HCT116 (cell line): ENCODE measurements around the gene ANO9.

Experiments
- CTCF ChIP-seq, 3 experiments: fragments of 200-600 bp in 1 of 3; sonication (generic) in 1 of 3; IDR thresholded peaks in 2 of 3; conservative IDR thresholded peaks in 1 of 3; 2 replicates each; pipeline ENCODE4 v1.5.1; 2012 to 2017; ENCODE audit warnings: low read depth in 2 of 3, low read length in 2 of 3, antibody characterized with exemption in 1 of 3, borderline replicate concordance in 1 of 3, control low read depth in 1 of 3, mild to moderate bottlenecking in 1 of 3, mixed read lengths in 1 of 3, mixed run types in 1 of 3, moderate library complexity in 1 of 3; ENCODE audit not compliant: insufficient read depth in 1 of 3
- EZH2 ChIP-seq: fragments of 200-600 bp; sonication (generic); IDR thresholded peaks from 2 replicates; pipeline ENCODE4 v1.6.1; 2017; ENCODE audit warnings: antibody characterized with exemption, mixed run types
- POLR2A ChIP-seq: IDR thresholded peaks from 2 replicates; pipeline ENCODE4 v1.7.0; 2011; ENCODE audit warnings: borderline replicate concordance; ENCODE audit not compliant: insufficient read depth, insufficient read length; ENCODE audit errors: extremely low read depth
- REST ChIP-seq: IDR thresholded peaks from 2 replicates; pipeline ENCODE4 v1.6.1; 2012; ENCODE audit warnings: low read depth
- SRF ChIP-seq: IDR thresholded peaks from 2 replicates; pipeline ENCODE4 v1.6.1; 2012; ENCODE audit warnings: low read depth
- TCF7L2 ChIP-seq: IDR thresholded peaks from 2 replicates; pipeline ENCODE4 v1.7.0; 2011; ENCODE audit warnings: borderline replicate concordance, inconsistent platforms; ENCODE audit not compliant: insufficient read depth, insufficient read length; ENCODE audit errors: extremely low read depth
- ZBTB33 ChIP-seq: IDR thresholded peaks from 2 replicates; pipeline ENCODE4 v1.6.1; 2011; ENCODE audit warnings: mild to moderate bottlenecking, low read length, moderate library complexity; ENCODE audit not compliant: insufficient replicate concordance; ENCODE audit errors: extremely low read depth
- ZNF274 ChIP-seq: fragments of 200-500 bp; sonication (Bioruptor generic); IDR thresholded peaks from 2 replicates; pipeline ENCODE4 v1.6.1; 2014; ENCODE audit warnings: mild to moderate bottlenecking, low read depth, low read length, inconsistent platforms

GRCh38 chr11:386483-386882 lies 55.3 kb downstream of the ANO9 start:
- TF ChIP-seq CTCF (IDR thresholded peaks at IDR 0.05 in 2 of 3, conservative IDR thresholded peaks at IDR 0.05 in 1 of 3; ENCODE audit: borderline replicate concordance in 1 of 3, insufficient read depth in 1 of 3, low read depth in 2 of 3, low read length in 2 of 3) (no peak), ZBTB33 (no peak), POLR2A (no peak), REST (no peak), SRF (no peak), TCF7L2 (no peak), EZH2 (no peak), ZNF274 (no peak)
